Trophoblast cell (in vitro differentiated cells and primary cell): Measurements from ENCODE around the gene ASTN2.
A peak's percentile ranks its signal among the peaks of the same experiment; 100 is the strongest.

Experiments
- DNase-seq, 2 donors: peaks; one replicate each; pipeline ENCODE4 v3.0.0-alpha.2; 2016
- H2AFZ ChIP-seq: 2 replicates; pipeline ENCODE4 v1.6.1; 2013; ENCODE audit warnings: low read length, moderate library complexity, mild to moderate bottlenecking; ENCODE audit not compliant: insufficient read depth, poor library complexity
- H2AK5ac ChIP-seq: 2 replicates; pipeline ENCODE4 v1.6.1; 2013; ENCODE audit warnings: mild to moderate bottlenecking, low read length
- H2BK120ac ChIP-seq: 2 replicates; pipeline ENCODE4 v1.6.1; 2013; ENCODE audit warnings: low read length, mild to moderate bottlenecking, moderate library complexity; ENCODE audit not compliant: insufficient read depth, poor library complexity
- H2BK12ac ChIP-seq: 2 replicates; pipeline ENCODE4 v1.6.1; 2013; ENCODE audit warnings: mild to moderate bottlenecking, low read length, moderate library complexity
- H2BK5ac ChIP-seq: 2 replicates; pipeline ENCODE4 v1.6.1; 2013; ENCODE audit warnings: low read length, low read depth, moderate library complexity, mild to moderate bottlenecking; ENCODE audit not compliant: poor library complexity
- H3K14ac ChIP-seq: 2 replicates; pipeline ENCODE4 v1.6.1; 2013; ENCODE audit warnings: mild to moderate bottlenecking, low read length
- H3K18ac ChIP-seq: 2 replicates; pipeline ENCODE4 v1.6.1; 2013; ENCODE audit warnings: mild to moderate bottlenecking, low read length
- H3K23ac ChIP-seq: 2 replicates; pipeline ENCODE4 v1.6.1; 2013; ENCODE audit warnings: low read length
- H3K27ac ChIP-seq: 2 replicates; pipeline ENCODE4 v1.5.1; 2013; ENCODE audit warnings: low read depth, mild to moderate bottlenecking, inconsistent platforms, low read length, moderate library complexity
- H3K27me3 ChIP-seq: 2 replicates; pipeline ENCODE4 v1.6.1; 2013; ENCODE audit warnings: inconsistent platforms, mild to moderate bottlenecking, low read length, moderate library complexity; ENCODE audit not compliant: insufficient read depth
- H3K36me3 ChIP-seq, 2 experiments: 1 replicate in 1 of 2; 2 replicates in 1 of 2; pipeline ENCODE4 v1.6.1; 2013; ENCODE audit warnings: low read length in 2 of 2, mild to moderate bottlenecking in 2 of 2, moderate library complexity in 1 of 2; ENCODE audit not compliant: insufficient read depth in 2 of 2, control insufficient read depth in 1 of 2
- H3K4ac ChIP-seq: 2 replicates; pipeline ENCODE4 v1.6.1; 2013; ENCODE audit warnings: low read depth, mild to moderate bottlenecking, low read length, moderate library complexity
- H3K4me1 ChIP-seq, 2 experiments: 1 replicate in 1 of 2; 2 replicates in 1 of 2; pipeline ENCODE4 v1.6.1; 2013; ENCODE audit warnings: low read length in 2 of 2, mild to moderate bottlenecking in 2 of 2, moderate library complexity in 1 of 2; ENCODE audit not compliant: insufficient read depth in 2 of 2, control insufficient read depth in 1 of 2
- H3K4me2 ChIP-seq: 2 replicates; pipeline ENCODE4 v1.6.1; 2013; ENCODE audit warnings: inconsistent platforms, mild to moderate bottlenecking, low read length, moderate library complexity
- H3K4me3 ChIP-seq: 2 replicates; pipeline ENCODE4 v1.5.1; 2013; ENCODE audit warnings: mild to moderate bottlenecking, low read depth, low read length, inconsistent platforms
- H3K79me1 ChIP-seq: one replicate; pipeline ENCODE4 v1.6.1; 2013; ENCODE audit warnings: low read length
- H3K79me2 ChIP-seq: 2 replicates; pipeline ENCODE4 v1.6.1; 2013; ENCODE audit warnings: low read length, mild to moderate bottlenecking; ENCODE audit not compliant: control insufficient read depth, insufficient read depth, poor library complexity
- H3K9ac ChIP-seq: 2 replicates; pipeline ENCODE4 v1.6.1; 2013; ENCODE audit warnings: mild to moderate bottlenecking, low read length
- H3K9me3 ChIP-seq: 2 replicates; pipeline ENCODE4 v1.6.1; 2013; ENCODE audit warnings: low read depth, mild to moderate bottlenecking, control low read depth, inconsistent platforms, low read length; ENCODE audit not compliant: insufficient read depth
- H4K12ac ChIP-seq: 2 replicates; pipeline ENCODE4 v1.6.1; 2013; ENCODE audit warnings: low read depth, mild to moderate bottlenecking, low read length, moderate library complexity
- H4K8ac ChIP-seq: 2 replicates; pipeline ENCODE4 v1.6.1; 2013; ENCODE audit warnings: low read depth, mild to moderate bottlenecking, low read length, moderate library complexity
- H4K91ac ChIP-seq: one replicate; pipeline ENCODE4 v1.6.1; 2013; ENCODE audit warnings: low read depth, mild to moderate bottlenecking, low read length, moderate library complexity
- WGBS: extraction: QIAGEN DNeasy Blood & Tissue Kit; methylation state at CpG from one replicate; pipeline ENCODE4 v1.1.7; 2013; ENCODE audit warnings: missing lambda C conversion rate; ENCODE audit not compliant: insufficient read length, insufficient coverage; ENCODE audit errors: extremely low coverage; 5-methylcytosine and 5-hydroxymethylcytosine counted together

The ASTN2 gene

DNA sequence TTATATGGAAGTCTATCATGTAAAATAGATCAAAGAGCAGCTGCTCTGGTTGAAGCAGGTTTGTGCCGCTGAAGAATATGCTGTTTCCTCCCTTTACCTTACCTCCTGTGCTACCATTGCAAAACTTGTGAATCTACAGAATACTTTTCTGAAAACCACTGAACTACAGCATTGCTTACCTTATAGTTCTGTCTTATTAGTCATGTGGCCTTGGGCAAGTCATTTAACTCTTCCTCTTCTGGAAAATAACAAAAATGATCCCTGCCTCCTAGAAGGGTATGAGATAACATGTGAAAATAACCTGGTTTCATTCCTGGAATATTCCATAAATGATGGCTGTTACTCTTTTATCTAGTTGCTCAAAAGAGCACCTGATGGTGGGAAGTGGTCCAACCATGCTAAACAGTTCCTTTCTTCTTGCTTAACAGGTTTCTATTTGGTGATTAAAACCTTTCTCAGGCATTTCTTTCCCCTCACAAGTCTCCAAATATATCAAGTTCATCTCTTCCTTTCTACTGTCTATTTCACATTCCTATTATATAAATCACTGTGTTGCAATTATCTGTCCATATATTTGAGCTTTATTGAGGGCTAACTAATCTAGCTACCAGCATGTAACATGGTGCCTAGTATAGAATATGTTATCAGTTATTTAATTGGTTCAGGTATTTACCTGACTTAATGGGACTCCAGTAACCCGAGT is 712.8 kb downstream of the ASTN2 start:
- no peak overlapping the region for H3K4ac ChIP-seq
- no peak overlapping the region for H2AFZ ChIP-seq
- no peak overlapping the region for H2BK120ac ChIP-seq
- peaks cover 5% of the 10 kb centered on the region for H3K9me3 ChIP-seq
- H4K8ac ChIP-seq, result no peak overlapping the region
- no peaks in the 10 kb centered on the region for H3K79me2 ChIP-seq
- no peaks in the 10 kb centered on the region for H3K79me1 ChIP-seq
- H4K91ac ChIP-seq, result no peak overlapping the region
- no peak overlapping the region for H3K27ac ChIP-seq
- H3K9ac ChIP-seq, result no peak overlapping the region
- no peak overlapping the region for H3K4me2 ChIP-seq
- H3K23ac ChIP-seq, result no peak overlapping the region
- WGBS, result no CpG with 5 or more reads among the region's 2 CpGs
- no peak overlapping the region for H2AK5ac ChIP-seq
- no peak overlapping the region for H3K14ac ChIP-seq
- H4K12ac ChIP-seq, result no peak overlapping the region
- H3K4me1 ChIP-seq, result no peaks in the 10 kb centered on the region
- no peak overlapping the region for H2BK12ac ChIP-seq
- H3K4me3 ChIP-seq, result no peak overlapping the region
- peak; percentile 81 to 98 for DNase-seq
- no peak overlapping the region for H3K18ac ChIP-seq
- H3K27me3 ChIP-seq, result no peaks in the 10 kb centered on the region
- H3K36me3 ChIP-seq, result peaks cover 20 to 26% of the 10 kb centered on the region in 2 experiments
- no peak overlapping the region for H2BK5ac ChIP-seq

DNA sequence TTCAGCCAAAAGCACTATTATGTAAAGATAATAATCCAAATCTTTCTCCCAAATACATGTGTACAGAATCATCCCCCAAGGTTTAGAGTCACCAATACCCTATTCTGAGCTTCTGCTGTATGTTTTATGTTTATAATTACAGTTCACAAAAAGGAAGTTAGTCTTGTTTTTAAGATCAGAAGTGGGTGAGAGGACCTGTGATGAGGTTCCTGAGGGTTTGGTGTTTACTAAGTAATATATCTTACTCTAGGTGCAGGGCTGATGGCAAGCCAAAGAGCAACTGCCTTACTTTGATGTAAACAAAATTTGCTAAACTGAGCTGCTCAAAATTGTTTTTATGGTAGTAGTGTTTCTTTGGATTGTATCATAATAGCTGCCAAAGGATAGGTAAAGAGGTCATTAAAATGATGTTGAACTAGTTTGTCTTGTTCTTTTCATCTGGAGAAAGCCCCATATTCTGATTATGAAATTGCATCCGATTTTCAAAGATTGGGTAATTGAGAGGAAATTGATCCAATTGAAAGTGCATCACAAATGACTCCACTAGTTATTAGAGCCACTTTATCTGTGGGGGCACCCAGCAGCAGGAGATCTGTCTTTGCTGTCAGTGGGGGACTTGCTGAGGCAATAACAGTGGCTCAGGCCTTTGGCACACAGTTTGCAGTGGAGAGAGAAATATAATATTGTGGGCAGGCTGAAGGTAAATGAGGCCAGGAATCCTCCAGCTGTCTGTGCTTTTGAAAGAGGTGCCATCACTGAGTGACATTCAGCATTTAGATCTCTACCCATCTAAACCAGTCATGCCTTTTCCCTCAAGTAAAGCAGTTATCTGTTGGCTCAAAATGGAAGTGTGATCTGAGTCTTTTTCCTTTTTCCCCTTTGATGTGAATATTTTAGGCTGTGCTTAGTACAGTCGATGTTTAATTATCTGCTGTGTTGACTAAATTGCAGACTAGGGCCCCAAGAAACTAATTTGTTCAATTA is 713.7 kb downstream of the ASTN2 start:
- no peaks in the 10 kb centered on the region for H3K4me1 ChIP-seq
- H3K23ac ChIP-seq, result no peak overlapping the region
- H3K9me3 ChIP-seq, result peaks cover 5% of the 10 kb centered on the region
- peaks cover 20 to 26% of the 10 kb centered on the region in 2 experiments for H3K36me3 ChIP-seq
- H3K4me2 ChIP-seq, result no peak overlapping the region
- H3K18ac ChIP-seq, result no peak overlapping the region
- H3K27me3 ChIP-seq, result no peaks in the 10 kb centered on the region
- no peak overlapping the region for H3K14ac ChIP-seq
- H3K27ac ChIP-seq, result no peak overlapping the region
- no peak overlapping the region for H2BK12ac ChIP-seq
- H2AFZ ChIP-seq, result no peak overlapping the region
- no peak overlapping the region for H3K4ac ChIP-seq
- no peak overlapping the region for H4K91ac ChIP-seq
- H3K79me1 ChIP-seq, result no peaks in the 10 kb centered on the region
- H3K9ac ChIP-seq, result no peak overlapping the region
- H2BK5ac ChIP-seq, result no peak overlapping the region
- no peak overlapping the region for H4K8ac ChIP-seq
- no peak overlapping the region for H2AK5ac ChIP-seq
- peak in 1 of 2 donors; percentile 75 for DNase-seq
- no peak overlapping the region for H2BK120ac ChIP-seq
- no peak overlapping the region for H4K12ac ChIP-seq
- WGBS, result no CpG with 5 or more reads among the region's 2 CpGs
- H3K79me2 ChIP-seq, result no peaks in the 10 kb centered on the region
- H3K4me3 ChIP-seq, result no peak overlapping the region

DNA sequence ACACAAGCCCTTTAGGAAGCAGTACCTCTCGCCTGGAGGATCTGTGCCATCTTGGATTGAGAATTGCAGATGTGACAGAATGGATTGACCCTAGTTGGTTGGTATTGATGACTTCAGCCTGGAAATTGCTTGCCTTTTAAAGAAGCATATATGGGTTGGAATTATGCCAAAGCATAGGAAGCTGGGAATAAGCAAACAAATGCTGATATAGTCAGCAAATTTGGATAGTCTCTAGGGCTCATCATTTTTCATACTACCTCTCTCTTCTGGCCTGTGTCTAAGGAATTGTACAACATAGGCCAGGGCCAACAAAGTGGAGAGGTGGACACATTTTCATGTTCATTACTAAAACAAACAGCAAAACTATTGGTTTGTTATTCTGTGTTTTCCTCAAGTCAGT is 714.6 kb downstream of the ASTN2 start:
- H2BK5ac ChIP-seq, result no peak overlapping the region
- no peaks in the 10 kb centered on the region for H3K4me1 ChIP-seq
- no peaks in the 10 kb centered on the region for H3K79me1 ChIP-seq
- H3K4ac ChIP-seq, result no peak overlapping the region
- H3K14ac ChIP-seq, result no peak overlapping the region
- H4K8ac ChIP-seq, result no peak overlapping the region
- no peak overlapping the region for H3K9ac ChIP-seq
- no peak overlapping the region for H2AK5ac ChIP-seq
- peaks cover 5% of the 10 kb centered on the region for H3K9me3 ChIP-seq
- H3K79me2 ChIP-seq, result no peaks in the 10 kb centered on the region
- H4K91ac ChIP-seq, result no peak overlapping the region
- no peak overlapping the region for H3K27ac ChIP-seq
- H4K12ac ChIP-seq, result no peak overlapping the region
- no peak overlapping the region for H2AFZ ChIP-seq
- H2BK12ac ChIP-seq, result no peak overlapping the region
- DNase-seq, result no peak
- peaks cover 20 to 26% of the 10 kb centered on the region in 2 experiments for H3K36me3 ChIP-seq
- H3K18ac ChIP-seq, result no peak overlapping the region
- H3K27me3 ChIP-seq, result no peaks in the 10 kb centered on the region
- H3K23ac ChIP-seq, result no peak overlapping the region
- no peak overlapping the region for H3K4me2 ChIP-seq
- H3K4me3 ChIP-seq, result no peak overlapping the region
- WGBS, result no CpG with 5 or more reads among the region's 1 CpG
- H2BK120ac ChIP-seq, result no peak overlapping the region

DNA sequence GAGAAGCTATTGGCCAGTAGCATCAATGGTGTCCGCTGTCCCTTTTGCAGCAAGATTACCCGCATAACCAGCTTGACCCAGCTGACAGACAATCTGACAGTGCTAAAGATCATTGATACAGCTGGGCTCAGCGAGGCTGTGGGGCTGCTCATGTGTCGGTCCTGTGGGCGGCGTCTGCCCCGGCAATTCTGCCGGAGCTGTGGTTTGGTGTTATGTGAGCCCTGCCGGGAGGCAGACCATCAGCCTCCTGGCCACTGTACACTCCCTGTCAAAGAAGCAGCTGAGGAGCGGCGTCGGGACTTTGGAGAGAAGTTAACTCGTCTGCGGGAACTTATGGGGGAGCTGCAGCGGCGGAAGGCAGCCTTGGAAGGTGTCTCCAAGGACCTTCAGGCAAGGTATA is 717.0 kb downstream of the ASTN2 start:
- H3K4me1 ChIP-seq, result no peaks in the 10 kb centered on the region
- no peak overlapping the region for H2BK5ac ChIP-seq
- no peak overlapping the region for H3K14ac ChIP-seq
- H4K8ac ChIP-seq, result no peak overlapping the region
- no peak overlapping the region for H3K4ac ChIP-seq
- no peak overlapping the region for H3K9ac ChIP-seq
- no peak overlapping the region for H3K23ac ChIP-seq
- no peaks in the 10 kb centered on the region for H3K27me3 ChIP-seq
- H3K36me3 ChIP-seq, result peaks cover 20 to 26% of the 10 kb centered on the region in 2 experiments
- H3K79me2 ChIP-seq, result no peaks in the 10 kb centered on the region
- DNase-seq, result no peak
- H4K91ac ChIP-seq, result no peak overlapping the region
- peaks cover 5% of the 10 kb centered on the region for H3K9me3 ChIP-seq
- H3K27ac ChIP-seq, result no peak overlapping the region
- H3K4me2 ChIP-seq, result no peak overlapping the region
- no peak overlapping the region for H2AK5ac ChIP-seq
- no peak overlapping the region for H3K4me3 ChIP-seq
- no peaks in the 10 kb centered on the region for H3K79me1 ChIP-seq
- H2BK12ac ChIP-seq, result no peak overlapping the region
- no peak overlapping the region for H2BK120ac ChIP-seq
- H2AFZ ChIP-seq, result no peak overlapping the region
- H4K12ac ChIP-seq, result no peak overlapping the region
- WGBS, result no CpG with 5 or more reads among the region's 16 CpGs
- no peak overlapping the region for H3K18ac ChIP-seq
